HepG2 (cell line): Measurements from ENCODE around the gene CDC25C. TPM values are rescaled to one million over a fixed set of nuclear protein-coding genes. Genes with fewer than 3 reads are reported as not detected.
A peak's percentile ranks its signal among the peaks of the same experiment; 100 is the strongest.

Source experiments
- ADNP ChIP-seq: sonication (generic); formaldehyde crosslinking; IDR thresholded peaks from 2 replicates; pipeline ENCODE4 v1.4.0; 2020; ENCODE audit warnings: missing genetic modification reagents
- FOXC1 ChIP-seq: sonication (generic); formaldehyde crosslinking; IDR thresholded peaks from 2 replicates; pipeline ENCODE4 v1.8.0; 2022; ENCODE audit warnings: mild to moderate bottlenecking, missing genetic modification reagents, borderline replicate concordance
- FOXK2 ChIP-seq: fragments of 450-650 bp; IDR thresholded peaks from 2 replicates; pipeline ENCODE4 v1.6.1; 2016
- KLF13 ChIP-seq: sonication (generic); formaldehyde crosslinking; IDR thresholded peaks from 2 replicates; pipeline ENCODE4 v1.4.0; 2020; ENCODE audit warnings: mild to moderate bottlenecking, missing genetic modification reagents
- MAFK ChIP-seq, 2 experiments: IDR thresholded peaks in 1 of 2; conservative IDR thresholded peaks in 1 of 2; 2 replicates each; pipeline ENCODE4 v1.6.1; 2011; ENCODE audit warnings: improper control_type of control experiment in 2 of 2, low read length in 2 of 2
- MIER3 ChIP-seq: IDR thresholded peaks from 2 replicates; pipeline ENCODE4 v1.6.1; 2016; ENCODE audit warnings: missing compliant biosample characterization, borderline replicate concordance
- PHF8 ChIP-seq: sonication (generic); formaldehyde crosslinking; IDR thresholded peaks from 2 replicates; pipeline ENCODE4 v1.5.0; 2020; ENCODE audit warnings: missing genetic modification reagents
- THAP11 ChIP-seq: IDR thresholded peaks from 2 replicates; pipeline ENCODE4 v1.6.1; 2016; ENCODE audit warnings: missing biosample characterization, missing genetic modification reagents
- USF2 ChIP-seq, 2 experiments: sonication (generic) in 1 of 2; formaldehyde crosslinking in 1 of 2; IDR thresholded peaks; 2 replicates each; pipeline versions ENCODE4 v1.5.1 to v1.6.1; 2011 to 2020; ENCODE audit warnings: borderline replicate concordance in 1 of 2, low read depth in 1 of 2, low read length in 1 of 2, mild to moderate bottlenecking in 1 of 2, missing genetic modification reagents in 1 of 2, moderate library complexity in 1 of 2
- ZNF24 ChIP-seq: fragments of 450-650 bp; IDR thresholded peaks from 2 replicates; pipeline ENCODE4 v1.6.1; 2017; ENCODE audit warnings: antibody characterized with exemption, mild to moderate bottlenecking
- ZNF3 ChIP-seq: IDR thresholded peaks from 2 replicates; pipeline ENCODE4 v1.7.0; 2017; ENCODE audit warnings: inconsistent platforms
- ZNF441 ChIP-seq: sonication (generic); formaldehyde crosslinking; IDR thresholded peaks from 2 replicates; pipeline ENCODE4 v1.7.0; 2021; ENCODE audit warnings: missing genetic modification reagents, borderline replicate concordance
- ZNF746 ChIP-seq: sonication (generic); formaldehyde crosslinking; IDR thresholded peaks from 2 replicates; pipeline ENCODE4 v1.8.0; 2022; ENCODE audit warnings: mild to moderate bottlenecking, missing genetic modification reagents
- ZNF781 ChIP-seq: sonication (generic); formaldehyde crosslinking; IDR thresholded peaks from 2 replicates; pipeline ENCODE4 v1.5.1; 2020; ENCODE audit warnings: borderline replicate concordance, mild to moderate bottlenecking, missing genetic modification reagents; ENCODE audit errors: not compliant biosample characterization
- polyA plus RNA-seq, 8 experiments: library from polyadenylated mRNA; depleted of rRNA in 3 of 8; stranded (reverse) in 7 of 8; unstranded in 1 of 8; fragments of >200 nt; fragmentation: Illumina TruSeq in 4 of 8; extraction: Trizol in 4 of 8; gene quantifications; 2 replicates each; pipeline versions ENCODE4 v1.2.1 to v1.2.3, GENCODE V29; 2011 to 2016; ENCODE audit warnings: low read depth in 4 of 8, missing spikeins in 1 of 8, mixed read lengths in 1 of 8; ENCODE audit not compliant: insufficient read depth in 1 of 8
- total RNA-seq, 5 experiments: library from RNA; depleted of rRNA; stranded (reverse); fragments of >200 nt; fragmentation: Illumina TruSeq; extraction: Trizol; gene quantifications; 2 replicates each; pipeline ENCODE4 v1.2.3, GENCODE V29; 2016; ENCODE audit warnings: low read depth in 1 of 5
- TF ChIP-seq, protein P1 (sequence below), 2 experiments: fragments of 450-650 bp in 1 of 2; sonication (generic) in 1 of 2; formaldehyde crosslinking; IDR thresholded peaks; 2 replicates each; pipeline versions ENCODE4 v1.5.0 to v1.8.0; 2020 to 2022; ENCODE audit warnings: mild to moderate bottlenecking in 1 of 2, missing genetic modification reagents in 1 of 2
- TF ChIP-seq, protein P2 (sequence below): sonication (generic); formaldehyde crosslinking; IDR thresholded peaks from 2 replicates; pipeline ENCODE4 v1.5.0; 2020; ENCODE audit warnings: missing genetic modification reagents
- TF ChIP-seq, protein P3 (sequence below): sonication (generic); formaldehyde crosslinking; IDR thresholded peaks from 2 replicates; pipeline ENCODE4 v1.8.1; 2023; ENCODE audit warnings: mild to moderate bottlenecking, inconsistent platforms, moderate library complexity, missing genetic modification reagents, borderline replicate concordance
- TF ChIP-seq, protein P4 (sequence below): sonication (generic); formaldehyde crosslinking; IDR thresholded peaks from 2 replicates; pipeline ENCODE4 v1.8.0; 2022; ENCODE audit warnings: low read depth, missing genetic modification reagents
- TF ChIP-seq, protein P5 (sequence below): sonication (generic); formaldehyde crosslinking; conservative IDR thresholded peaks from 2 replicates; pipeline ENCODE4 v1.4.0; 2020; ENCODE audit warnings: missing genetic modification reagents

The CDC25C gene
- total and polyA plus RNA-seq, 2 of the 13 experiments (the other 11 are each of a cell fraction or from before 2014, with no cell fraction given), result 17.7 to 27.6 TPM

- TF ChIP-seq ZNF24, result no peak
- TF ChIP-seq USF2 (IDR thresholded peaks at IDR 0.05; ENCODE audit: low read depth, low read length), result no peak
- TF ChIP-seq USF2 (CRISPR knock-in tag; IDR thresholded peaks at IDR 0.05; ENCODE audit: borderline replicate concordance), result no peak
- TF ChIP-seq, protein P1, sequence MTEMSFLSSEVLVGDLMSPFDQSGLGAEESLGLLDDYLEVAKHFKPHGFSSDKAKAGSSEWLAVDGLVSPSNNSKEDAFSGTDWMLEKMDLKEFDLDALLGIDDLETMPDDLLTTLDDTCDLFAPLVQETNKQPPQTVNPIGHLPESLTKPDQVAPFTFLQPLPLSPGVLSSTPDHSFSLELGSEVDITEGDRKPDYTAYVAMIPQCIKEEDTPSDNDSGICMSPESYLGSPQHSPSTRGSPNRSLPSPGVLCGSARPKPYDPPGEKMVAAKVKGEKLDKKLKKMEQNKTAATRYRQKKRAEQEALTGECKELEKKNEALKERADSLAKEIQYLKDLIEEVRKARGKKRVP (CRISPR knock-in tag; IDR thresholded peaks at IDR 0.05), result no peak; a peak in 1 of 4 replicates
- TF ChIP-seq MIER3 (CRISPR knock-in tag), result no peak
- TF ChIP-seq, protein P2, sequence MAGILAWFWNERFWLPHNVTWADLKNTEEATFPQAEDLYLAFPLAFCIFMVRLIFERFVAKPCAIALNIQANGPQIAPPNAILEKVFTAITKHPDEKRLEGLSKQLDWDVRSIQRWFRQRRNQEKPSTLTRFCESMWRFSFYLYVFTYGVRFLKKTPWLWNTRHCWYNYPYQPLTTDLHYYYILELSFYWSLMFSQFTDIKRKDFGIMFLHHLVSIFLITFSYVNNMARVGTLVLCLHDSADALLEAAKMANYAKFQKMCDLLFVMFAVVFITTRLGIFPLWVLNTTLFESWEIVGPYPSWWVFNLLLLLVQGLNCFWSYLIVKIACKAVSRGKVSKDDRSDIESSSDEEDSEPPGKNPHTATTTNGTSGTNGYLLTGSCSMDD (CRISPR knock-in tag), result no peak
- peak; percentile 25; the same call in 1 of the 2 replicates for TF ChIP-seq ZNF441
- no peak for TF ChIP-seq ZNF746 (CRISPR knock-in tag)
- no peak for TF ChIP-seq FOXK2
- TF ChIP-seq, protein P3, sequence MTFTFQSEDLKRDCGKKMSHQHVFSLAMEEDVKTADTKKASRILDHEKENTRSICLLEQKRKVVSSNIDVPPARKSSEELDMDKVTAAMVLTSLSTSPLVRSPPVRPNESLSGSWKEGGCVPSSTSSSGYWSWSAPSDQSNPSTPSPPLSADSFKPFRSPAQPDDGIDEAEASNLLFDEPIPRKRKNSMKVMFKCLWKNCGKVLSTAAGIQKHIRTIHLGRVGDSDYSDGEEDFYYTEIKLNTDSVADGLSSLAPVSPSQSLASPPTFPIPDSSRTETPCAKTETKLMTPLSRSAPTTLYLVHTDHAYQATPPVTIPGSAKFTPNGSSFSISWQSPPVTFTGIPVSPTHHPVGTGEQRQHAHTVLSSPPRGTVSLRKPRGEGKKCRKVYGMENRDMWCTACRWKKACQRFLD (CRISPR knock-in tag), result 0 out of 2 replicates have a peak, but pooled peaks have one; percentile 33
- no peak for TF ChIP-seq KLF13
- TF ChIP-seq PHF8 (CRISPR knock-in tag), result peak; percentile 77
- TF ChIP-seq FOXC1 (CRISPR knock-in tag), result no peak
- TF ChIP-seq THAP11, result 0 out of 2 replicates have a peak, but pooled peaks have one; percentile 18
- TF ChIP-seq ZNF3 (CRISPR knock-in tag), result no peak
- TF ChIP-seq MAFK (conservative IDR thresholded peaks at IDR 0.05 in 1 of 2, IDR thresholded peaks at IDR 0.05 in 1 of 2; ENCODE audit: low read length in 2 of 2), result no peak
- TF ChIP-seq, protein P4, sequence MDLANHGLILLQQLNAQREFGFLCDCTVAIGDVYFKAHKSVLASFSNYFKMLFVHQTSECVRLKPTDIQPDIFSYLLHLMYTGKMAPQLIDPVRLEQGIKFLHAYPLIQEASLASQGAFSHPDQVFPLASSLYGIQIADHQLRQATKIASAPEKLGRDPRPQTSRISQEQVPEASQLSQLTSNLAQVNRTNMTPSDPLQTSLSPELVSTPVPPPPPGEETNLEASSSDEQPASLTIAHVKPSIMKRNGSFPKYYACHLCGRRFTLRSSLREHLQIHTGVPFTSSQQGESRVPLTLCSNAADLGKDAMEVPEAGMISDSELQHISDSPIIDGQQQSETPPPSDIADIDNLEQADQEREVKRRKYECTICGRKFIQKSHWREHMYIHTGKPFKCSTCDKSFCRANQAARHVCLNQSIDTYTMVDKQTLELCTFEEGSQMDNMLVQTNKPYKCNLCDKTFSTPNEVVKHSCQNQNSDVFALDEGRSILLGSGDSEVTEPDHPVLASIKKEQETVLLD (CRISPR knock-in tag), result peak; percentile 76
- TF ChIP-seq ZNF781 (CRISPR knock-in tag), result no peak
- TF ChIP-seq, protein P5, sequence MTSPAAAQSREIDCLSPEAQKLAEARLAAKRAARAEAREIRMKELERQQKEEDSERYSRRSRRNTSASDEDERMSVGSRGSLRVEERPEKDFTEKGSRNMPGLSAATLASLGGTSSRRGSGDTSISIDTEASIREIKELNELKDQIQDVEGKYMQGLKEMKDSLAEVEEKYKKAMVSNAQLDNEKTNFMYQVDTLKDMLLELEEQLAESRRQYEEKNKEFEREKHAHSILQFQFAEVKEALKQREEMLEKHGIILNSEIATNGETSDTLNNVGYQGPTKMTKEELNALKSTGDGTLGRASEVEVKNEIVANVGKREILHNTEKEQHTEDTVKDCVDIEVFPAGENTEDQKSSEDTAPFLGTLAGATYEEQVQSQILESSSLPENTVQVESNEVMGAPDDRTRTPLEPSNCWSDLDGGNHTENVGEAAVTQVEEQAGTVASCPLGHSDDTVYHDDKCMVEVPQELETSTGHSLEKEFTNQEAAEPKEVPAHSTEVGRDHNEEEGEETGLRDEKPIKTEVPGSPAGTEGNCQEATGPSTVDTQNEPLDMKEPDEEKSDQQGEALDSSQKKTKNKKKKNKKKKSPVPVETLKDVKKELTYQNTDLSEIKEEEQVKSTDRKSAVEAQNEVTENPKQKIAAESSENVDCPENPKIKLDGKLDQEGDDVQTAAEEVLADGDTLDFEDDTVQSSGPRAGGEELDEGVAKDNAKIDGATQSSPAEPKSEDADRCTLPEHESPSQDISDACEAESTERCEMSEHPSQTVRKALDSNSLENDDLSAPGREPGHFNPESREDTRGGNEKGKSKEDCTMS (CRISPR knock-in tag), result no peak
- no peak for TF ChIP-seq ADNP (CRISPR knock-in tag)
Measured at GRCh38 chr5:138352722-138353559, 21.3 kb upstream of the CDC25C start (continued).
